ENCODE results near the gene NSUN6. TPM values are rescaled to one million over a fixed set of nuclear protein-coding genes. Genes with fewer than 3 reads are reported as not detected.

The NSUN6 gene
- total and polyA plus RNA-seq, 10 of the 15 experiments (the other 5 are each of a cell fraction or from before 2014, with no cell fraction given) = 10.2 to 25.0 (median 15.6) TPM

DNA sequence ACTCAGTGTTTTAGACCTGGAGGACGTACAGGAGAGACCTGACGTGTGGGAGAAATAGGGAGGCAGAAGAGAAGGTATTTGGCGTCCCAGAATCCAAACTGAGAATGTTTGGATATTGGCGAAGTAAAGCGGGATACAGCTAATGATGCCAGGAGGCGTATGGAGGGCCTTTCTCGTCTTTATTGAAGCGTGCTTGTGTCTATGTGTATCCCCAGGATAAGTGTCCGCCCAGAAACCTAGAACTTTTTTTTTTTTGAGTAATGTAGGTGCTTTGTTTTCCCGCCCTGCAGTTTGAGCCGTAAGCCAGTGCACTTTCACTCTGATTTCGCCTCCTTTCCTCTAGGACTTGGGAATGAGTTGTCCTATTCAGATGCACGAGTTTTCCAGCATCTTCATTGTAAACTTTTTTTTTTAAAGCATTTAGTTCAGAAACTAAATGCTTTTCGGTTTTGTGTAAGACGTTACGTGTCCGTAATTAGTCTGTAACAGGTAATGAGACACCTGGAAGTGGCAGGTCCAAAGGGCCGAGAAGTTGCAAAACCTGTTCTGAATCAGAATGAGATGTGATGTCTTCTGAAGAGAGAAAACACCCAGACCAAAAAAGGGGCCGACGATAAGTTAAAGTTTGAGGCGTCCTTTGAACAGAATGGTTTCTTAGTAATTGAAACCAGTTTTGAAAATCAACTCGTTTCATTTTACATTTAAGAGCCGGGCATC, 8.6 kb upstream of the NSUN6 start (continued):
- TF ChIP-seq, protein P1, sequence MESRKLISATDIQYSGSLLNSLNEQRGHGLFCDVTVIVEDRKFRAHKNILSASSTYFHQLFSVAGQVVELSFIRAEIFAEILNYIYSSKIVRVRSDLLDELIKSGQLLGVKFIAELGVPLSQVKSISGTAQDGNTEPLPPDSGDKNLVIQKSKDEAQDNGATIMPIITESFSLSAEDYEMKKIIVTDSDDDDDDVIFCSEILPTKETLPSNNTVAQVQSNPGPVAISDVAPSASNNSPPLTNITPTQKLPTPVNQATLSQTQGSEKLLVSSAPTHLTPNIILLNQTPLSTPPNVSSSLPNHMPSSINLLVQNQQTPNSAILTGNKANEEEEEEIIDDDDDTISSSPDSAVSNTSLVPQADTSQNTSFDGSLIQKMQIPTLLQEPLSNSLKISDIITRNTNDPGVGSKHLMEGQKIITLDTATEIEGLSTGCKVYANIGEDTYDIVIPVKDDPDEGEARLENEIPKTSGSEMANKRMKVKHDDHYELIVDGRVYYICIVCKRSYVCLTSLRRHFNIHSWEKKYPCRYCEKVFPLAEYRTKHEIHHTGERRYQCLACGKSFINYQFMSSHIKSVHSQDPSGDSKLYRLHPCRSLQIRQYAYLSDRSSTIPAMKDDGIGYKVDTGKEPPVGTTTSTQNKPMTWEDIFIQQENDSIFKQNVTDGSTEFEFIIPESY (IDR thresholded peaks at IDR 0.05) = no peak
- 0 out of 2 replicates have a peak, but pooled peaks have one; percentile 24 for TF ChIP-seq ATF7 (IDR thresholded peaks at IDR 0.05; ENCODE audit: low read depth)
- TF ChIP-seq E2F8 (IDR thresholded peaks at IDR 0.05; ENCODE audit: low read depth, partially characterized antibody) = peak; percentile 54
- 0 out of 2 replicates have a peak, but pooled peaks have one; percentile 7 for TF ChIP-seq MXI1 (IDR thresholded peaks at IDR 0.05; ENCODE audit: low read depth, low read length)
- no peak for TF ChIP-seq CHD2 (IDR thresholded peaks at IDR 0.05; ENCODE audit: borderline replicate concordance, low read depth, low read length)
- peak; percentile 18; the same call in 1 of the 2 replicates for TF ChIP-seq FOXM1 (IDR thresholded peaks at IDR 0.05; ENCODE audit: low read depth, low read length)
- peak; percentile 32; the same call in 1 of the 2 replicates for TF ChIP-seq SIN3A (IDR thresholded peaks at IDR 0.05; ENCODE audit: low read depth, low read length)

Data from GM12878 (cell line).